Ovary (tissue), 9 donors: ENCODE results near the gene EIF4G3. TPM values are rescaled to one million over a fixed set of nuclear protein-coding genes. Genes with fewer than 3 reads are reported as not detected.

Source experiments
- DNase-seq, 5 donors: peaks; one replicate each; pipeline ENCODE4 v3.0.0-alpha.2; 2019 to 2020
- H3K27ac ChIP-seq, 2 donors: fragments of 200-600 bp; one replicate each; pipeline versions ENCODE4 v1.5.1 to v1.8.0; 2019 to 2022
- H3K27me3 ChIP-seq: fragments of 200-600 bp; one replicate; pipeline ENCODE4 v1.8.0; 2022
- H3K36me3 ChIP-seq: fragments of 200-600 bp; sonication (generic); one replicate; pipeline ENCODE4 v1.5.1; 2019
- H3K4me1 ChIP-seq: one replicate; pipeline ENCODE4 v1.8.1; 2013; ENCODE audit warnings: mild to moderate bottlenecking, moderate library complexity; ENCODE audit not compliant: insufficient read depth
- H3K4me3 ChIP-seq: fragments of 200-600 bp; sonication (generic); one replicate; pipeline ENCODE4 v1.5.1; 2017
- H3K9me3 ChIP-seq, 2 donors: fragments of 200-600 bp in 1 of 2; sonication (generic) in 1 of 2; one replicate each; pipeline versions ENCODE4 v1.5.1 to v1.8.1; 2013 to 2019; ENCODE audit warnings: mild to moderate bottlenecking in 1 of 2, moderate library complexity in 1 of 2
- CTCF ChIP-seq, 3 donors: fragments of 450-650 bp in 2 of 3; fragments of 200-600 bp in 1 of 3; IDR thresholded peaks; one replicate each; pipeline versions ENCODE4 v1.5.1 to v1.8.0; 2016 to 2022; ENCODE audit warnings: antibody characterized with exemption in 3 of 3, mild to moderate bottlenecking in 1 of 3
- EP300 ChIP-seq: sonication (generic); formaldehyde crosslinking; IDR thresholded peaks from one replicate; pipeline ENCODE4 v1.6.1; 2017; ENCODE audit warnings: antibody characterized with exemption
- POLR2A ChIP-seq: fragments of 450-650 bp; IDR thresholded peaks from one replicate; pipeline ENCODE4 v1.6.1; 2017; ENCODE audit warnings: antibody characterized with exemption, mild to moderate bottlenecking, moderate library complexity
- WGBS, 3 donors: extraction: QIAGEN DNeasy Blood & Tissue Kit in 1 of 3; methylation state at CpG; one replicate each; pipeline versions ENCODE4 v1.1.5 to v1.1.7; 2013 to 2017; 5-methylcytosine and 5-hydroxymethylcytosine counted together
- intact Hi-C, 4 donors: fragments of 100-400 bp; cut with DNase I; formaldehyde crosslinking; loops; one replicate each; pipeline versions ENCODE4 v1.11.0 to v1.15.1; 2022 to 2023
- polyA plus RNA-seq, 2 donors: library from polyadenylated mRNA; stranded (reverse); fragments of 200-250 nt in 1 of 2; fragments of 350-450 nt in 1 of 2; fragmentation: Illumina TruSeq in 1 of 2; extraction: RNeasy Lipid Tissue Mini Kit (QIAGEN cat#74804) in 1 of 2; gene quantifications; one replicate each; pipeline ENCODE4 v1.2.3, GENCODE V29; 2013 to 2014
- total RNA-seq, 7 donors: library from RNA; depleted of rRNA in 2 of 7; stranded (reverse); fragments of >200 nt in 2 of 7; fragmentation: NEBNext Ultra II Directional in 3 of 7; extraction: Animal tissue kit (Norgen Biotek cat#: 25700) in 3 of 7; gene quantifications; one replicate each; pipeline versions ENCODE4 v1.1.0 to v1.2.4, GENCODE V29; 2016 to 2023
- donor health status: DM: no; HTN: no; CAD: no; lungs with moderate emphysema.
- donor health status: DM: no; HTN: no; CAD: no.
- donor health status: Bipolar disorder and iron deficiency.
- donor health status: DM: yes; HTN: yes; CAD: no.
- donor health status: DM: no; HTN: no; CAD: no.
- donor health status: DM: yes; HTN: yes; CAD: no.

Gene EIF4G3
- total and polyA plus RNA-seq, 9 donors = 13.9 to 62.4 (median 39.4) TPM

GRCh38 chr1:21114431-21114830 is 62.3 kb downstream of the EIF4G3 start:
- Histone ChIP-seq H3K4me1 (no peaks in the 10 kb centered on the region), H3K27ac (no peak overlapping the region), H3K27me3 (no peaks in the 10 kb centered on the region), H3K36me3 (no peaks in the 10 kb centered on the region), H3K9me3 (no peaks in the 10 kb centered on the region), H3K4me3 (no peak overlapping the region)
- intact Hi-C loops = no loop called here
- TF ChIP-seq POLR2A (no peak), CTCF (IDR thresholded peaks at IDR 0.05) (no peak), EP300 (no peak)
- DNase-seq = no peak
- WGBS, 3 donors = 92 to 97% (median 93%) methylated on average over 4 of the region's 4 CpGs

GRCh38 chr1:21110163-21110562 is 66.5 kb downstream of the EIF4G3 start:
- no peak overlapping the region for H3K4me3 ChIP-seq
- no peaks in the 10 kb centered on the region for H3K36me3 ChIP-seq
- 94 to 98% (median 96%) methylated on average over 11 of the region's 11 CpGs for WGBS, 3 donors
- no peak for DNase-seq
- H3K9me3 ChIP-seq = no peaks in the 10 kb centered on the region
- H3K4me1 ChIP-seq = no peaks in the 10 kb centered on the region
- H3K27me3 ChIP-seq = no peaks in the 10 kb centered on the region
- no peak for TF ChIP-seq CTCF (IDR thresholded peaks at IDR 0.05)
- no peak for TF ChIP-seq POLR2A
- no peak for TF ChIP-seq EP300
- intact Hi-C loops = no loop called here
- H3K27ac ChIP-seq = no peak overlapping the region

- intact Hi-C loops = no loop called here
- WGBS, 3 donors = 94 to 97% (median 94%) methylated on average over 2 of the region's 2 CpGs
Observed at GRCh38 chr1:21106709-21107108, 70.0 kb downstream of the EIF4G3 start.

GRCh38 chr1:21106238-21106637 is 70.5 kb downstream of the EIF4G3 start:
- intact Hi-C loops = no loop called here
- no peak for DNase-seq
- 50 to 83% (median 65%) methylated on average over 2 of the region's 2 CpGs for WGBS, 3 donors
- Histone ChIP-seq H3K27ac (no peak overlapping the region), H3K27me3 (no peaks in the 10 kb centered on the region), H3K4me1 (no peaks in the 10 kb centered on the region), H3K36me3 (no peaks in the 10 kb centered on the region), H3K9me3 (no peaks in the 10 kb centered on the region), H3K4me3 (no peak overlapping the region)
- TF ChIP-seq POLR2A = no peak
- no peak for TF ChIP-seq EP300

More at GRCh38 chr1:21106709-21107108, 70.0 kb downstream of the EIF4G3 start:
- no peak overlapping the region for H3K27ac ChIP-seq
- no peaks in the 10 kb centered on the region for H3K9me3 ChIP-seq
- TF ChIP-seq EP300 = no peak
- no peak for TF ChIP-seq CTCF (IDR thresholded peaks at IDR 0.05)
- TF ChIP-seq POLR2A = no peak
- no peak for DNase-seq
- H3K4me3 ChIP-seq = no peak overlapping the region
- no peaks in the 10 kb centered on the region for H3K36me3 ChIP-seq
- no peaks in the 10 kb centered on the region for H3K4me1 ChIP-seq
- no peaks in the 10 kb centered on the region for H3K27me3 ChIP-seq

GRCh38 chr1:21105807-21106206 is 70.9 kb downstream of the EIF4G3 start:
- Histone ChIP-seq H3K9me3 (no peaks in the 10 kb centered on the region), H3K4me3 (no peak overlapping the region), H3K27ac (no peak overlapping the region), H3K36me3 (no peaks in the 10 kb centered on the region), H3K27me3 (no peaks in the 10 kb centered on the region), H3K4me1 (no peaks in the 10 kb centered on the region)
- no peak for DNase-seq
- TF ChIP-seq POLR2A (no peak), EP300 (no peak), CTCF (IDR thresholded peaks at IDR 0.05) (no peak)
- 81 to 93% (median 84%) methylated on average over 4 of the region's 4 CpGs for WGBS, 3 donors
- intact Hi-C loops = no loop called here
